GM19452 (cell line): ENCODE measurements around the gene BTNL2.
"Not testable (repeated sequence)": the region's sequence is repeated elsewhere in the genome, so short reads cannot be mapped to it uniquely, and the experiment has no call there.

Source experiments
- ATAC-seq: cut with Tn5 transposase; IDR thresholded peaks from one replicate; pipeline ENCODE4 v1.9.1; 2021; ENCODE audit not compliant: unreplicated experiment

Gene BTNL2

GRCh38 chr6:32371229-32371628 is 35.8 kb downstream of the BTNL2 start:
- ATAC-seq, result no peak

- ATAC-seq, result no peak
Observed at GRCh38 chr6:32370505-32370904, 36.5 kb downstream of the BTNL2 start.

DNA sequence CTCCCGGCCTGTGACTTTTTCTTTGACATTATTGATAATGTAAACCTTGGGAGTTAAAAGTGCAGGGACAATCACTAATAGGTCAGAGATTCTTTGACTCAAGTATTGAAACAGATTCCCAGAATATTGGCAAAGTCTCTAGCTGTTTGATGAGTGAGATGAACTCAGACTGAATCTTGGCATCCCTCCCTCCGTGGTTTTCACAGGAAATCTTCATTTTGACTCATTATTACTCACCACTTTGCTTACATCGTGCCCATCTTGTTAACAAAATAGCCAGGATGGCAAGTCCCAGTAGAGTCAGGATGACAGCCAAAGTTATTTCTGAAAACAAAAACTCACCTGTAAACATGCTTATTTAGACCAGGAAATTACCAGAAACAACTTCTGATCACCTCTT is 37.3 kb downstream of the BTNL2 start:
- ATAC-seq, result no peak

DNA sequence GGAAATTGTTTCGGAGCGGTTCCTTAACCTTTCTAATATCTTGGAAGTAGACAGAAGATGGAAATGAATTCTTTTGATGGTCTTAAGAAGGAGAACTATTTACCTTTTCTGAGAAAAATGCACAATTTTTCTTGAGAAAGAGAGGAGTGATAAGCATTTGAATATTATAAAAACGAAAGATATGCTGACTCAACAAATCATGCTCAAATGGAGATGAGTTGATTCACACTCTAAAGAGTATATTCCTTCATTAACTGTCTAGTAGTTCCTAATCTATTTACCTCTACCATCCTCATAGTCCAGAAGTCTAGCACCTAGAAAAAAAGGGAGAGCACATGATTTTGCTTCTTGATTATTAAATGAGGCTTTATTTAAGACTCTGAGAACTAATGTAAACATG is 39.3 kb downstream of the BTNL2 start:
- no peak for ATAC-seq

DNA sequence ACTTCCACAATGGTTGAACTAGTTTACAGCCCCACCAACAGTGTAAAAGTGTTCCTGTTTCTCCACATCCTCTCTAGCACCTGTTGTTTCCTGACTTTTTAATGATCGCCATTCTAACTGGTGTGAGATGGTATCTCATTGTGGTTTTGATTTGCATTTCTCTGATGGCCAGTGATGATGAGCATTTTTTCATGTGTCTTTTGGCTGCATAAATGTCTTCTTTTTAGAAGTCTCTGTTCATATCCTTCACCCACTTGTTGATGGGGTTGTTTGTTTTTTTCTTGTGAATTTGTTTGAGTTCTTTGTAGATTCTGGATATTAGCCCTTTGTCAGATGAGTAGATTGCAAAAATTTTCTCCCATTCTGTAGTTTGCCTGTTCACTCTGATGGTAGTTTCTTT is 47.8 kb downstream of the BTNL2 start:
- ATAC-seq, result not testable (repeated sequence)

GRCh38 chr6:32358548-32358947 is 48.4 kb downstream of the BTNL2 start:
- ATAC-seq, result not testable (repeated sequence)

- no peak for ATAC-seq
Observed at GRCh38 chr6:32355018-32355417, 52.0 kb downstream of the BTNL2 start.

GRCh38 chr6:32353348-32353747 is 53.6 kb downstream of the BTNL2 start:
- ATAC-seq, result no peak
